ENCODE data around the gene WASF3. TPM values are rescaled to one million over a fixed set of nuclear protein-coding genes. Genes with fewer than 3 reads are reported as not detected.

WASF3 gene
- total RNA-seq, 4 donors from 2014 or later: 5.7 to 11.4 (median 7.2) TPM

DNA sequence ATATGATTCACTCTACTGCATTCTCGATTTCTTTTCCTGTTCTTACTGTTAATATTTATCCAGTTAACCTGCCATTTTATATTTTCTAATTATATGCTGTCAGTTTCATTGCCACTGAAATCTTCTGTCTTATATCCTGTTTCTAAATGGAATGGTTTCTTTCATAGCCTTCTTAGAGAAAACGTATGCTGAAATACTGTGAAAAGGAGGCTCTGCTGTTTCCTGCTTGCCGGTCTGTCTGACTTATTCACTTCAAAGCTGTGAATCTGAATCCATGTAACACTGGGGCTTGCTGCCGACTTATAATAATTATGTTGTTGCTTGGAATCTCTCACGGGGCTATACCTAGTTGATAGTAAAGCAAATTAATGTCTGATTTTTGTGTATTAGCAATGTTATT, 123.1 kb downstream of the WASF3 start:
- no peak for DNase-seq (ENCODE audit: low spot score in 2 of 2)
- Histone ChIP-seq H3K36me3 (peaks cover 31% of the 10 kb centered on the region), H3K27me3 (no peaks in the 10 kb centered on the region), H3K4me1 (no peaks in the 10 kb centered on the region), H3K9me3 (no peaks in the 10 kb centered on the region), H3K4me3 (no peak overlapping the region), H3K27ac (no peak overlapping the region)
- 78% methylated on average over 5 of the region's 5 CpGs for WGBS
- TF ChIP-seq, protein P1, sequence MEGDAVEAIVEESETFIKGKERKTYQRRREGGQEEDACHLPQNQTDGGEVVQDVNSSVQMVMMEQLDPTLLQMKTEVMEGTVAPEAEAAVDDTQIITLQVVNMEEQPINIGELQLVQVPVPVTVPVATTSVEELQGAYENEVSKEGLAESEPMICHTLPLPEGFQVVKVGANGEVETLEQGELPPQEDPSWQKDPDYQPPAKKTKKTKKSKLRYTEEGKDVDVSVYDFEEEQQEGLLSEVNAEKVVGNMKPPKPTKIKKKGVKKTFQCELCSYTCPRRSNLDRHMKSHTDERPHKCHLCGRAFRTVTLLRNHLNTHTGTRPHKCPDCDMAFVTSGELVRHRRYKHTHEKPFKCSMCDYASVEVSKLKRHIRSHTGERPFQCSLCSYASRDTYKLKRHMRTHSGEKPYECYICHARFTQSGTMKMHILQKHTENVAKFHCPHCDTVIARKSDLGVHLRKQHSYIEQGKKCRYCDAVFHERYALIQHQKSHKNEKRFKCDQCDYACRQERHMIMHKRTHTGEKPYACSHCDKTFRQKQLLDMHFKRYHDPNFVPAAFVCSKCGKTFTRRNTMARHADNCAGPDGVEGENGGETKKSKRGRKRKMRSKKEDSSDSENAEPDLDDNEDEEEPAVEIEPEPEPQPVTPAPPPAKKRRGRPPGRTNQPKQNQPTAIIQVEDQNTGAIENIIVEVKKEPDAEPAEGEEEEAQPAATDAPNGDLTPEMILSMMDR (IDR thresholded peaks at IDR 0.05): no peak
- no peak for TF ChIP-seq POLR2A (IDR thresholded peaks at IDR 0.05)

DNA sequence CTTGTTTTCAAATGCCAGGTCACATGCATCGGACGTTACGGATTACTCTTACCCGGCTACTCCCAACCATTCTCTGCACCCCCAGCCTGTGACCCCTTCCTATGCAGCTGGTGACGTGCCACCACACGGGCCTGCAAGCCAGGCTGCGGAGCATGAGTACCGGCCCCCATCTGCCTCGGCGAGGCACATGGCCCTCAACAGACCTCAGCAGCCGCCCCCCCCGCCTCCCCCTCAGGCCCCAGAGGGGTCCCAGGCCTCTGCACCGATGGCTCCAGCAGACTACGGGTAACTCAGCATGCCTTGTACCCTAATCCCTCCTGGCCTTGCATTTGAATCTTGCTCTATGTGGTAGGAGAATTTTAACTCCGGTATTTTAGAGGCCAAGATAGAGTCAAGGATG, 123.6 kb downstream of the WASF3 start:
- no peak for DNase-seq (ENCODE audit: low spot score in 2 of 2)
- no peak overlapping the region for H3K27ac ChIP-seq
- 91% methylated on average over 15 of the region's 15 CpGs for WGBS
- no peaks in the 10 kb centered on the region for H3K4me1 ChIP-seq
- no peak overlapping the region for H3K4me3 ChIP-seq
- H3K27me3 ChIP-seq: no peaks in the 10 kb centered on the region
- TF ChIP-seq, protein P1 (IDR thresholded peaks at IDR 0.05): no peak
- TF ChIP-seq POLR2A (IDR thresholded peaks at IDR 0.05) (no peak), EP300 (IDR thresholded peaks at IDR 0.05) (no peak), POLR2AphosphoS5 (IDR thresholded peaks at IDR 0.05) (no peak)
- peaks cover 33% of the 10 kb centered on the region for H3K36me3 ChIP-seq
- no peaks in the 10 kb centered on the region for H3K9me3 ChIP-seq

DNA sequence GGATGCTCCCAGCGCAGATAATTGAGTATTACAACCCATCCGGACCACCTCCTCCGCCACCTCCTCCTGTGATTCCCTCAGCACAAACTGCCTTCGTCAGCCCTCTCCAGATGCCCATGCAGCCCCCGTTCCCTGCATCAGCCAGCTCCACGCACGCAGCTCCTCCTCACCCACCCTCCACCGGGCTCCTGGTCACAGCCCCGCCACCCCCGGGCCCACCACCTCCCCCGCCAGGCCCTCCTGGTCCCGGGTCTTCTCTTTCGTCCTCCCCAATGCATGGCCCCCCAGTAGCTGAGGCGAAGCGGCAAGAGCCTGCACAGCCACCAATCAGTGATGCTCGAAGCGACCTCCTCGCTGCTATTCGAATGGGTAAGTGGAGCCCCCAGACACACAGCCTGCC, 125.1 kb downstream of the WASF3 start:
- WGBS: 97% methylated on average over 19 of the region's 19 CpGs
- DNase-seq (ENCODE audit: low spot score in 2 of 2): no peak
- Histone ChIP-seq H3K36me3 (peaks cover 48% of the 10 kb centered on the region), H3K27me3 (no peaks in the 10 kb centered on the region), H3K4me3 (no peak overlapping the region), H3K27ac (no peak overlapping the region), H3K4me1 (no peaks in the 10 kb centered on the region), H3K9me3 (no peaks in the 10 kb centered on the region)
- TF ChIP-seq POLR2A (IDR thresholded peaks at IDR 0.05): no peak
- TF ChIP-seq POLR2AphosphoS5 (IDR thresholded peaks at IDR 0.05): no peak
- TF ChIP-seq, protein P1 (IDR thresholded peaks at IDR 0.05): no peak
- TF ChIP-seq EP300 (IDR thresholded peaks at IDR 0.05): no peak

DNA sequence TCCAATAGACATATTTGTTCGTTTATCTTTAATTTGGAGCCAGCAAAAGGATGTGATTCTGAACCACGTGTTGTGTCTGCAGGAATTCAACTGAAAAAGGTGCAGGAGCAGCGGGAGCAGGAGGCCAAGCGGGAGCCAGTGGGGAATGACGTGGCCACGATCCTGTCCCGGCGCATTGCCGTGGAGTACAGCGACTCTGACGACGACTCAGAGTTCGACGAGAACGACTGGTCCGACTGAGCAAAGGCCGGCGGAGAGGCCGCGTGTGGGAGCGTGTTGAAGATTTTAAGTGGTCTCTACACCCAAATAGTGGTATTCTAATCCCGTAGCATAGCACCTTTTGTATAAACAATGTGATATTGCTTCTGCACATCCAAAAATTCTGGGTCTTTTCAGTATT, 128.1 kb downstream of the WASF3 start:
- H3K9me3 ChIP-seq: peaks cover 9% of the 10 kb centered on the region
- H3K27me3 ChIP-seq: no peaks in the 10 kb centered on the region
- no peak for TF ChIP-seq POLR2AphosphoS5 (IDR thresholded peaks at IDR 0.05)
- no peak for TF ChIP-seq EP300 (IDR thresholded peaks at IDR 0.05)
- no peak for TF ChIP-seq POLR2A (IDR thresholded peaks at IDR 0.05)
- TF ChIP-seq, protein P1 (IDR thresholded peaks at IDR 0.05): no peak
- H3K27ac ChIP-seq: no peak overlapping the region
- no peaks in the 10 kb centered on the region for H3K4me1 ChIP-seq
- 94% methylated on average over 22 of the region's 22 CpGs for WGBS
- H3K4me3 ChIP-seq: no peak overlapping the region
- no peak for DNase-seq (ENCODE audit: low spot score in 2 of 2)
- peaks cover 44% of the 10 kb centered on the region for H3K36me3 ChIP-seq

DNA sequence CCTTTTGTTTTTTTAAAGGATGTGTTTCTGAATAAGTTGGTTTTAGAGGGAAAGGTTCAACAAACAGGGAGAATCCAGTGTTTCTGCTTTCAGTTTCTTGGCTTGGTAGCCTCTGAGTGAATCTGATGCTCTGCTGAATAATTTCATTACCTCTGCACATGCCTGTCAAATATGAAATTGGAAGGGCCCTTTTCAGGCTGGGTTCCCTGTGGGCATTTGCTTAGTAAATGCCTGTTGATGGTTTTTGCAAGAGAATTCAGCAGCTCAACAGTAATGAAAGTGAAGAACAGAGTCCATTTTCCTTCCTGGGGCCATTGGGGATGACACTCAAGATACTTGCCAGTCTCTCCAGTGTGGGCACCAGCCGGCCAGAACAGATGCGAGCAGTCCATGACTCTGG, 128.8 kb downstream of the WASF3 start:
- 100% methylated on average over 2 of the region's 2 CpGs for WGBS
- H3K27me3 ChIP-seq: no peaks in the 10 kb centered on the region
- no peak for DNase-seq (ENCODE audit: low spot score in 2 of 2)
- TF ChIP-seq POLR2AphosphoS5 (IDR thresholded peaks at IDR 0.05) (no peak), EP300 (IDR thresholded peaks at IDR 0.05) (no peak), POLR2A (IDR thresholded peaks at IDR 0.05) (no peak)
- TF ChIP-seq, protein P1 (IDR thresholded peaks at IDR 0.05): no peak
- H3K4me1 ChIP-seq: no peaks in the 10 kb centered on the region
- no peak overlapping the region for H3K27ac ChIP-seq
- peaks cover 9% of the 10 kb centered on the region for H3K9me3 ChIP-seq
- no peak overlapping the region for H3K4me3 ChIP-seq
- peaks cover 37% of the 10 kb centered on the region for H3K36me3 ChIP-seq
